ENCODE results near the gene CDX1.
"Not testable (repeated sequence)": the region's sequence is repeated elsewhere in the genome, so short reads cannot be mapped to it uniquely, and the experiment has no call there.

Gene CDX1

DNA sequence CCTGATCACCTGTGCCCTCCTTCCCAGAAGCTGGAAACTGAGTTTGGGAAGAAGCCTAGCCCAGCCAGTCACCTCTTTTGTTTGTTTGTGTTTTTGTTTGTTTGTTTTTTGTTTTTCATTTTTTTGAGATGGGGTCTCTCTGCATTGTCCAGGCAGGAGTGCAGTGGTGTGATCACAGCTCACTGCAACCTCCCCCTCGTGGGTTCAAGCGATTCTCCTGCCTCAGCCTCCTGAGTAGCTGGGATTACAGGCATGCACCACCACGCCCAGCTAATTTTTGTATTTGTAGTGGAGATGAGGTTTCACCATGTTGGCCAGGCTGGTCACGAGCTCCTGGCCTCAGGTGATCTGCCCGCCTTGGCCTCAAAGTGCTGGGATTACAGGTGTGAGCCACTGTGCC is 67.1 kb downstream of the CDX1 start:
- DNase-seq (ENCODE audit: low spot score), result not testable (repeated sequence)

Measured in hematopoietic multipotent progenitor cell treated with erythropoietin and hydrocortisone succinate and interleukin-3 and kit ligand, for 15 days (in vitro differentiated cells).